ENCODE measurements around the gene MPHOSPH9. TPM values are rescaled to one million over a fixed set of nuclear protein-coding genes. Genes with fewer than 3 reads are reported as not detected.

MPHOSPH9 gene
- total and polyA plus RNA-seq, 10 donors = 7.1 to 97.3 (median 40.0) TPM

DNA sequence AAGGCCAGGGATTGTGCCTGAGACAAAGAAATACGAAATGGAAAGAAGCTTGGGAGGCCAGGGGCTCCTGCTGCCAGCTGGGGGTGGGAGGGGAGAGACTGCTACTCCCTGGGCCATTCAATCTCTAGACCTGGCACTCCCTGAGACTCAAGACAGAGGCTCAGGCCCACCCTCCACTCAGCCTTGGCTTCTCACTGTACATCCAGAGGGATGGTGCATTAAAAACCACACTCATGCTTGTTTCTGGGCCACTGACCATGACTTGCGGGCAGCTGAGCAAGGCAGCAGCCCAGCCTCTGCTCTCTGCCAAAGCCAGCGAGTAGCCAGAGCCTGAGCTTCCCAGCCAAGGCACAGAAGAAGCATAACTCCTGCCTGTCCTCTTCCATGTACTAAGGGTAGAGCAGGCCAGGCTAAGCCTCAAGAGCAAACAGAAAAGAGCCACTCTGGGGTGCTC, 123.6 kb downstream of the MPHOSPH9 start:
- Histone ChIP-seq H3K4me1 (peaks cover 23 to 82% (median 56%) of the 10 kb centered on the region in 6 donors), H3K27ac (peak overlapping the region in 1 of 8 donors; percentile 34), H3K36me3 (no peaks in the 10 kb centered on the region), H3K27me3 (replicated peaks in 1 of 7) (no peaks in the 10 kb centered on the region), H3K4me3 (no peak overlapping the region), H3K9me3 (no peaks in the 10 kb centered on the region)
- intact Hi-C loops (cut with DNase I; ENCODE audit: low total_unique reads) = no loop called here
- no peak for DNase-seq
- 70 to 84% (median 78%) methylated on average over 3 of the region's 3 CpGs for WGBS, 5 donors
- TF ChIP-seq, protein P1, sequence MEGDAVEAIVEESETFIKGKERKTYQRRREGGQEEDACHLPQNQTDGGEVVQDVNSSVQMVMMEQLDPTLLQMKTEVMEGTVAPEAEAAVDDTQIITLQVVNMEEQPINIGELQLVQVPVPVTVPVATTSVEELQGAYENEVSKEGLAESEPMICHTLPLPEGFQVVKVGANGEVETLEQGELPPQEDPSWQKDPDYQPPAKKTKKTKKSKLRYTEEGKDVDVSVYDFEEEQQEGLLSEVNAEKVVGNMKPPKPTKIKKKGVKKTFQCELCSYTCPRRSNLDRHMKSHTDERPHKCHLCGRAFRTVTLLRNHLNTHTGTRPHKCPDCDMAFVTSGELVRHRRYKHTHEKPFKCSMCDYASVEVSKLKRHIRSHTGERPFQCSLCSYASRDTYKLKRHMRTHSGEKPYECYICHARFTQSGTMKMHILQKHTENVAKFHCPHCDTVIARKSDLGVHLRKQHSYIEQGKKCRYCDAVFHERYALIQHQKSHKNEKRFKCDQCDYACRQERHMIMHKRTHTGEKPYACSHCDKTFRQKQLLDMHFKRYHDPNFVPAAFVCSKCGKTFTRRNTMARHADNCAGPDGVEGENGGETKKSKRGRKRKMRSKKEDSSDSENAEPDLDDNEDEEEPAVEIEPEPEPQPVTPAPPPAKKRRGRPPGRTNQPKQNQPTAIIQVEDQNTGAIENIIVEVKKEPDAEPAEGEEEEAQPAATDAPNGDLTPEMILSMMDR (IDR thresholded peaks at IDR 0.05 in 8 of 11, conservative IDR thresholded peaks at IDR 0.05 in 3 of 11) = no peak
- no peak for TF ChIP-seq POLR2A (IDR thresholded peaks at IDR 0.05)
- TF ChIP-seq POLR2AphosphoS5 (IDR thresholded peaks at IDR 0.05) = no peak

DNA sequence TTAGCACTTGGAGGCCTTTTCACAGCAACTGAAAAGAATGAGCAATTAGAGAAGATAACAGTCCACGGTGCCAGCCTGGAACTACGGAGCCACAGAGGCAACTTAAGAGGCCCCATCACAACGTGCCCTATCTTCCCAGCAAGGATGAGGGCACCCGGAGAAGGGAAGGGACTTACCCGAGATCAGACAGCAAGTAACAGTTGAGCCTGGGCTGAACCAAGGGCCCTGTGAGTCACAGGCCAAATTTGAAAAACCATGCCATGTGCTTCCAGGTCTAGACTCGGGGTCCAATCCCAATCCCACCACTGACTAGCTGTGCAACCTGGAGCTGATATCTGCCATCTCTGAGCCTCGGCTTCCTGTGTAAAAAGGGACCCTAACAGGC, 124.3 kb downstream of the MPHOSPH9 start:
- H3K9me3 ChIP-seq = no peaks in the 10 kb centered on the region
- no peaks in the 10 kb centered on the region for H3K27me3 ChIP-seq (replicated peaks in 1 of 7)
- H3K27ac ChIP-seq = peak overlapping the region in 1 of 8 donors; percentile 84
- TF ChIP-seq, protein P1 (IDR thresholded peaks at IDR 0.05 in 8 of 11, conservative IDR thresholded peaks at IDR 0.05 in 3 of 11) = no peak
- no peak for TF ChIP-seq POLR2AphosphoS5 (IDR thresholded peaks at IDR 0.05)
- no peak for TF ChIP-seq POLR2A (IDR thresholded peaks at IDR 0.05)
- intact Hi-C loops (cut with DNase I; ENCODE audit: low total_unique reads) = no loop called here
- WGBS, 5 donors = 87 to 93% (median 88%) methylated on average over 6 to 7 of the region's 7 CpGs
- peaks cover 21 to 76% (median 50%) of the 10 kb centered on the region in 6 donors for H3K4me1 ChIP-seq
- no peaks in the 10 kb centered on the region for H3K36me3 ChIP-seq
- no peak for DNase-seq
- no peak overlapping the region for H3K4me3 ChIP-seq

DNA sequence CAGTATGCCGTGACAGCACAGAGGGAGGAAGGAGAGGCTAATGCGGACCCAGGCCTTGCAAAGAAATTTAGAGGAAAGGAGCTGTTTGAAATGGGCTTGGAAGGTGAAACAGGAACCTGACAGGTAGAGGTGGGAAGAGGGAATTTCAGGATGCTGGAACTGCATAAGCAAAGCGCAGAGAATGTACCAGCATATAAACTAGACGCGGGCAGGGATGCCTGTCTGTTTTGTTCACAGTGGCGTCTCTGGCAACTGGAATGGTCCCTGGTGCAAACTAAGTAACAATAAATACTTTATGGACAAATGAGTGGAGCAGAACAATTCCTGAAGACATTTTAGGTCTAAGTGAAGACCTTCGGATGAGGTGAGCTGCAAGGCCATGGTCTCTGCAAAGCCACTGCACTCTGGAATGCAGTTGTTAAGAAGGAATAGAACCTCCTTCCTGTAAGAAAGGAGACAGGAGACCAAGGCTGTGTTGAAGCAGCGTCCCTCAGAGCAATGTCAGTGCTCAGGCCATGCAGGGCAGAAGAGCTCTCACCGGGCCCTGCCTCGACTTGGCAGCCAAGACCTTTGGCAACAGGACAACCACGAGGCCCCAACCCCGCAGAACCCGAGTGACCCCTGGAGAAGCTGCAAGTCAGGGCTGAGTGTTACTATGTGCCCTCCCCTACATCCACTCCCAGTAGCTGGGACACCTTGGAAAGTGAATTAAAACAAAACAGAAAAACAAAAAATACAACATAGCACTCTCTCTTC, 124.8 kb downstream of the MPHOSPH9 start:
- no peaks in the 10 kb centered on the region for H3K36me3 ChIP-seq
- peak overlapping the region in 5 of 8 donors; percentile 51 to 87 (median 77) for H3K27ac ChIP-seq
- TF ChIP-seq, protein P1 (IDR thresholded peaks at IDR 0.05 in 8 of 11, conservative IDR thresholded peaks at IDR 0.05 in 3 of 11) = no peak
- TF ChIP-seq POLR2AphosphoS5 (IDR thresholded peaks at IDR 0.05) = no peak
- TF ChIP-seq POLR2A (IDR thresholded peaks at IDR 0.05) = no peak
- no peak overlapping the region for H3K4me3 ChIP-seq
- no peak for DNase-seq
- H3K9me3 ChIP-seq = no peaks in the 10 kb centered on the region
- peaks cover 21 to 70% (median 47%) of the 10 kb centered on the region in 6 donors for H3K4me1 ChIP-seq
- intact Hi-C loops (cut with DNase I; ENCODE audit: low total_unique reads) = no loop called here
- no peaks in the 10 kb centered on the region for H3K27me3 ChIP-seq (replicated peaks in 1 of 7)
- 78 to 85% (median 80%) methylated on average over 13 of the region's 13 CpGs for WGBS, 5 donors

DNA sequence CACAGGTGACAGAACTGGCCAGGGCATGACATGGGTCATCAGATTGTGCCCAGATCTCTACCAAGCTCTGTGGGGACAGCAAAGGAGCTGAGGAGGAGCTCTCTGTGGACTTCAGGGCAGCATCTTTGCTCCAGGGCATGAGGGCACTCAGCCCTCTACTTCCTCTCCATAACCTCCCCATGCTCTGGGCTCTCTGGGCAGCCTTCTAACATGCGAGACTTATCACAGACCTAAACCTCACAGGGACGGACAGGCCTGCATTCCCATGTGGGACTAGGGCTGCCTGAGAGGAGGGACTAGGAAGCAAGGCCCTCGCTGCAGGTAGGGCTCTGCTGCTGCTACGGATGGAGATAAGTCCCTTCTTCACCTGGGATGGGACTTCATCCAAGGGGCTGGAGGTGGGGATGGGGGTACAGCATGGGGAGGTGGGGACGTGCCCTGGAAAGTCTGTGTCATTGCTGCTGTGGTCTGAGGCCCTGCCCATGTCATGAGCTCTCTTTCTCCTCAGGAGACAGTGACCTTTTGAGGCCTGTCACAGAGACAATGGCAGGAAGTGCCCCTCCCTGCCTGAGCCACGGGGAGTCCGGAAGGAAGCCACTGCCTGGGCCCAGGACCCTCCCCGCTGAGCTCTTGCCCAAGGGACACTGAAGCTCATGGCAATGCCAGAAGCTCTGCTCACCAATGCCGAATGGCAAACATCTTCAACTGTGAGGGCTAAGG, 126.1 kb downstream of the MPHOSPH9 start:
- H3K4me1 ChIP-seq = peaks cover 21 to 66% (median 48%) of the 10 kb centered on the region in 6 donors
- 19 to 31% (median 25%) methylated on average over 9 of the region's 9 CpGs for WGBS, 5 donors
- H3K9me3 ChIP-seq = no peaks in the 10 kb centered on the region
- peak overlapping the region; percentile 51 to 87 (median 70) for H3K27ac ChIP-seq
- peak; percentile 93 for DNase-seq
- H3K36me3 ChIP-seq = no peaks in the 10 kb centered on the region
- TF ChIP-seq, protein P1 (IDR thresholded peaks at IDR 0.05 in 8 of 11, conservative IDR thresholded peaks at IDR 0.05 in 3 of 11) = no peak
- peak; percentile 63 to 69 (median 67) for TF ChIP-seq POLR2AphosphoS5 (IDR thresholded peaks at IDR 0.05)
- H3K4me3 ChIP-seq = peak overlapping the region in 1 of 8 donors; percentile 31
- intact Hi-C loops (cut with DNase I; ENCODE audit: low total_unique reads) = no loop called here
- no peaks in the 10 kb centered on the region for H3K27me3 ChIP-seq (replicated peaks in 1 of 7)

Data from spleen (tissue), 11 donors.